A549 (cell line): ENCODE measurements around the gene SHKBP1.

Source experiments
- BCL3 ChIP-seq: fragments of >200 bp; sonication (Bioruptor Twin); formaldehyde crosslinking; IDR thresholded peaks from 3 replicates; pipeline ENCODE4 v1.6.1; 2016
- CEBPB ChIP-seq, 2 experiments: fragments of >200 bp in 1 of 2; sonication (Bioruptor Twin) in 1 of 2; formaldehyde crosslinking in 1 of 2; IDR thresholded peaks; 2 replicates each; pipeline ENCODE4 v1.6.1; 2012 to 2016
- CHD4 ChIP-seq: fragments of 200-600 bp; sonication (generic); IDR thresholded peaks from 2 replicates; pipeline ENCODE4 v1.6.1; 2016; ENCODE audit warnings: antibody characterized with exemption, mild to moderate bottlenecking, borderline replicate concordance
- CTCF ChIP-seq: fragments of >200 bp; sonication (Bioruptor Twin); formaldehyde crosslinking; IDR thresholded peaks from 3 replicates; pipeline ENCODE4 v1.5.1; 2016
- FOSL2 ChIP-seq, 2 experiments: fragments of 450-650 bp in 1 of 2; fragments of >200 bp in 1 of 2; sonication (Bioruptor Twin) in 1 of 2; formaldehyde crosslinking; IDR thresholded peaks; 2 replicates each; pipeline versions ENCODE4 v1.5.0 to v1.6.1; 2016 to 2020; ENCODE audit warnings: mild to moderate bottlenecking in 1 of 2, moderate library complexity in 1 of 2
- HDAC2 ChIP-seq: fragments of 200-600 bp; sonication (generic); IDR thresholded peaks from 2 replicates; pipeline ENCODE4 v1.6.1; 2016
- HMGXB4 ChIP-seq: fragments of 250-450 bp; sonication (Bioruptor Pico); IDR thresholded peaks from 2 replicates; pipeline ENCODE4 v1.5.0; 2021; ENCODE audit warnings: mild to moderate bottlenecking, moderate library complexity, borderline replicate concordance
- MYC ChIP-seq: IDR thresholded peaks from 2 replicates; pipeline ENCODE4 v1.6.1; 2012; ENCODE audit warnings: mild to moderate bottlenecking, inconsistent platforms, low read length, improper control_type of control experiment, borderline replicate concordance
- RAD21 ChIP-seq, 2 experiments: fragments of >200 bp in 1 of 2; sonication (Bioruptor Twin) in 1 of 2; formaldehyde crosslinking in 1 of 2; IDR thresholded peaks in 1 of 2; conservative IDR thresholded peaks in 1 of 2; 2 replicates in 1 of 2; 3 replicates in 1 of 2; pipeline ENCODE4 v1.6.1; 2012 to 2018; ENCODE audit warnings: inconsistent platforms in 1 of 2
- REST ChIP-seq: fragments of 200-600 bp; sonication (generic); IDR thresholded peaks from 2 replicates; pipeline ENCODE4 v1.6.1; 2016; ENCODE audit warnings: antibody characterized with exemption, mild to moderate bottlenecking, moderate library complexity
- SMC3 ChIP-seq: fragments of >200 bp; sonication (Bioruptor Twin); formaldehyde crosslinking; IDR thresholded peaks from 3 replicates; pipeline ENCODE4 v1.6.1; 2018; ENCODE audit warnings: inconsistent platforms
- TP53 ChIP-seq: fragments of 250-450 bp; sonication (Bioruptor Pico); IDR thresholded peaks from 2 replicates; pipeline ENCODE4 v1.5.0; 2021; ENCODE audit warnings: mild to moderate bottlenecking, moderate library complexity

DNA sequence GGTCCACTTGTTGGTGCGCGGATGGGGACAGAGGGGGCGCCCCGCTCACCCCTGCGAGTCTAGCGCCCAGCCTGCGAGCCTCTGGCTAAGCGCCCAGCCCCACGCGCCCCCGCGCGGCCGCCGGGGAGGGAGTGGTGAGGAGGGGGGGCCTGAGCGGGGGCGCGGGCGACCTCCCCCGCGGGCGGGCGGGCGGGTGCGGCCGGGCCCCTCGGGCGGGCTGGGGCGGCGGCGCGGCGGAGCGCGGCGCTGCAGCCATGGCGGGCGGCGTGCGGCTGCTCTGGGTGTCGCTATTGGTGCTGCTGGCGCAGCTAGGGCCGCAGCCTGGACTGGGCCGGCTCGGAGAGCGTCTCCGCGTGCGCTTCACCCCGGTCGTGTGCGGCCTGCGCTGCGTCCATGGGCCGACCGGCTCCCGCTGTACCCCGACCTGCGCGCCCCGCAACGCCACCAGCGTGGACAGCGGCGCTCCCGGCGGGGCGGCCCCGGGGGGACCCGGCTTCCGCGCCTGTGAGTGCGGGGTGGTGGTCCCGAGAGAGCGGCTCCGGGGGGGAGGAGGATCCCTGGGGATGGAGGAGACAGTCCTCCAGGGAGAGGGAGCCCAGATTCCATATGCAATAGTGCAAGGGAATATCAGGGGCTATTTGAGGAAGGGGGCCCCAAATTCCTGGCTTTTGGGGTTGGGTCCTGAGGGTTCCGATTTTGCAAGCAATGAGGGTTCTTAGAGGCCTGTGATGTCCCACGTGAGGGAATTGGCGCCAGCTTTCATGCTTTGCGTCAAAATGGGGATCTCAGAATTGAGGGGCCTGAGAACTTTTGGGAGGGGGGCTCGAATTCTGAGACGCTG lies 24.7 kb downstream of the SHKBP1 start, which contains the start of gene LTBP4:
- no peak for TF ChIP-seq TP53 (CRISPR knock-in tag)
- TF ChIP-seq RAD21 (conservative IDR thresholded peaks at IDR 0.05 in 1 of 2, IDR thresholded peaks at IDR 0.05 in 1 of 2), result no peak
- TF ChIP-seq MYC, result no peak
- no peak for TF ChIP-seq CTCF
- no peak for TF ChIP-seq HDAC2
- no peak for TF ChIP-seq CHD4
- TF ChIP-seq HMGXB4 (CRISPR knock-in tag), result no peak
- no peak for TF ChIP-seq SMC3
- TF ChIP-seq CEBPB (IDR thresholded peaks at IDR 0.05), result no peak
- no peak for TF ChIP-seq BCL3
- no peak for TF ChIP-seq REST
- no peak for TF ChIP-seq FOSL2 (IDR thresholded peaks at IDR 0.05)
- no peak for TF ChIP-seq FOSL2 (CRISPR knock-in tag; IDR thresholded peaks at IDR 0.05)
